ENCODE measurements around the gene TMEM50B. TPM values are rescaled to one million over a fixed set of nuclear protein-coding genes. Genes with fewer than 3 reads are reported as not detected.
"Not testable (repeated sequence)": the region's sequence is repeated elsewhere in the genome, so short reads cannot be mapped to it uniquely, and the experiment has no call there.

The TMEM50B gene
- total RNA-seq, 1 donor from 2014 or later: 43.2 TPM

DNA sequence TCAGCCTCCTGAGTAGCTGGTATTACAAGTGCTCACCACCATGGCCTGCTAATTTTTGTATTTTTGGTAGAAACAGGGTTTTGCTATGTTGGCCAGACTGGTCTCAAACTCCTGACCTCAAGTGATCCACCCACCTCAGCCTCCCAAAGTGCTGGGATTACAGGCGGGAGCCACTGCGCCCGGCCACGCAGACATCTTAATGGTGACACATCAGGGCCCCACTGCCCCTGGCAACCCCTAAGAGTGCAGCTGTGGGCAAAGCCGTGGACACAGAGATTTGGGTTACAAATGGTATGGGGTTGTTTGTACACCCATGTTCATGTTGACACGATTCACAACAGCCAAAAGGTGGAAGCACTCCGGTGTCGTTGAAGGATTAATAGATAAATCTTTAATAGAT, 46.8 kb downstream of the TMEM50B start:
- DNase-seq (ENCODE audit: extremely low read depth, low read depth, low spot score): no peak

- no peak for DNase-seq (ENCODE audit: extremely low read depth, low read depth, low spot score)
Observed at GRCh38 chr21:33432496-33432895, 47.3 kb downstream of the TMEM50B start.

- no peak for DNase-seq (ENCODE audit: extremely low read depth, low read depth, low spot score)
Observed at GRCh38 chr21:33430858-33431257, 48.9 kb downstream of the TMEM50B start.

DNA sequence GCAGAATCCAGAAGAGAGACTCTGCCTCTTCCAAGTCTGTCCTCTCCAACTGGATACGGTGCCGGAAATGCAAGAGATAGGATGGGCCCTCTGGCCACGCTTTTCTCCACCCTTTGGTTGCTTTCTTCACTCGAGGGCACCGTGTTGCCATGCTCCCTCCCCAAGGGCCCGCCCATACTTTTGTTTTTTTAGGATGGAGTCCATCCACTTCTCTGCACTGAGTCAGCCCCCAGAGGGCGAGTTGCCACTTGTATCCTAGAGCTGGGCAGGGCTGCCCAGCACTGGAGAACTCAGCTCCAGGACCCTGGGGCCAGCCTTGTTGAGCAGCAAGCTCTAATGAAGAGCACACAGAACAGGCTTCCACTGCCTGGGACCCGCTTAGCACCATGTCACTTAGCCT, 51.1 kb downstream of the TMEM50B start:
- DNase-seq (ENCODE audit: extremely low read depth, low read depth, low spot score): no peak

GRCh38 chr21:33427051-33427450, 52.7 kb downstream of the TMEM50B start:
- no peak for DNase-seq (ENCODE audit: extremely low read depth, low read depth, low spot score)

GRCh38 chr21:33425825-33426224, 53.9 kb downstream of the TMEM50B start:
- DNase-seq (ENCODE audit: extremely low read depth, low read depth, low spot score): no peak

GRCh38 chr21:33424214-33424613, 55.6 kb downstream of the TMEM50B start:
- no peak for DNase-seq (ENCODE audit: extremely low read depth, low read depth, low spot score)

- DNase-seq (ENCODE audit: extremely low read depth, low read depth, low spot score): no peak
Observed at GRCh38 chr21:33421713-33422393, 57.9 kb downstream of the TMEM50B start.

GRCh38 chr21:33419538-33420123, 60.1 kb downstream of the TMEM50B start:
- DNase-seq (ENCODE audit: extremely low read depth, low read depth, low spot score): no peak

GRCh38 chr21:33418691-33419090, 61.1 kb downstream of the TMEM50B start:
- no peak for DNase-seq (ENCODE audit: extremely low read depth, low read depth, low spot score)

DNA sequence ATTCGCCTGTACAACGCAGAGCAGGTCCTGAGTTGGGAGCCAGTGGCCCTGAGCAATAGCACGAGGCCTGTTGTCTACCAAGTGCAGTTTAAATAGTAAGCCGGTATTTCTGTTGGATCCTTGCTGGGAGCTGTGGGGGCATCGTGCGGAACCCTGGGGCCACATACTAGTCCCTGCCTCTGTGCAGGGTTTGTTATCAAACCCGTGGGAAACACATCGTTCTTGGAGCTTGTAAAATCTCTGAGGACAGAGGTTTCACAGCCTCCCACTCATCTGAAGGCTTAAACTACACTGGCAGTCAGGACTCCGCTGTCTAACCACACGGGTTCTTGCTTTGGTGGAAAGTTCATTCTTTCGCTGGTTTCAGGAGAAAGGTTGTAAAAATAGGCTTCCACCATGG, 64.8 kb downstream of the TMEM50B start:
- no peak for DNase-seq (ENCODE audit: extremely low read depth, low read depth, low spot score)

DNA sequence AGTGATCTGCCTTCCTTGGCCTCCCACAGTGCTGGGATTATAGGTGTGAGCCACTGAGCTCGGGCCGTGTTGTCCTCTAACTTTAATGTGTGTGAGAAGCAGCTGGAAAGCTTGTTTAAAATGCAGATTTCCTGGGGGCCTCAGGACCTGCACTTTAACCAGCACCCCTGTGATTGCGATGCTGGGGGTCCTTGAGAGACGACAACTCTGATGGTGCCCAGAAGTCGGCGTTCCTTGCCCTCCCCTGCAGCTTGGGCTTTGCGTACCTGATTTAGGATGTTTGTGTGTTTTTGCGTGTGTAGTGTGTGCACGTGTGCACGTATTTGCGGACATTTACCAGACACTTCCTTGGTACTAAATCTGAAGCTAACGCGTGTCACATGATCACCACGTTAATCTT, 65.7 kb downstream of the TMEM50B start:
- no peak for DNase-seq (ENCODE audit: extremely low read depth, low read depth, low spot score)

GRCh38 chr21:33412832-33413519, 66.8 kb downstream of the TMEM50B start:
- DNase-seq (ENCODE audit: extremely low read depth, low read depth, low spot score): no peak

GRCh38 chr21:33412439-33412831, 67.3 kb downstream of the TMEM50B start:
- not testable (repeated sequence) for DNase-seq (ENCODE audit: extremely low read depth, low read depth, low spot score)

DNA sequence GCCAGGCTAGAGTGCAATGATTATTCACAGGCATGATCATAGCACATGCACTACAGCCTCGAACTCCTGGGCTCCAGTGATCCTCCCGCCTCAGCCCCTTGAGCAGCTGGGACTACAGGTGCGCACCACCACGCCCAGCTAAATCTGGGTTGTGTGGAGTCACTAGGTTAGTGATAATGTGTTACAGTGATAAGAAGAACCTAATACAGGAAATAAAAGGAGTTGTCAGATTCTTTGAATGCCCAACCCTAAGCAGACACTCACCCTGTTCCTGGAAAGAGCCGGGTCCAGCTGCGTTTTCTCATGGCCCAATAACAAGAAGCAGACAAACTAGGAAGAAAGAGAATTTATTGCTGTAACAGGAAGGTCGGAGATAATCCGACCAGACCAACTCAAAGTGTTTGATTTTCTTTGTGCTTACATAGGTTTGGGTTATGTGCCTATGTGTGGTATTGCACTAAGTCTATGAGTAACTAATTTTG, 67.8 kb downstream of the TMEM50B start:
- DNase-seq (ENCODE audit: extremely low read depth, low read depth, low spot score): no peak

GRCh38 chr21:33406493-33406892, 73.3 kb downstream of the TMEM50B start:
- no peak for DNase-seq (ENCODE audit: extremely low read depth, low read depth, low spot score)

- no peak for DNase-seq (ENCODE audit: extremely low read depth, low read depth, low spot score)
Observed at GRCh38 chr21:33403786-33404585, 75.8 kb downstream of the TMEM50B start.

GRCh38 chr21:33403128-33403785, 76.5 kb downstream of the TMEM50B start, which contains the start of gene IFNGR2:
TSS of gene IFNGR2 (plus strand) at chr21:33403413. CDS start at chr21:33403544, 131 bp downstream.
- DNase-seq (ENCODE audit: extremely low read depth, low read depth, low spot score): no peak

- no peak for DNase-seq (ENCODE audit: extremely low read depth, low read depth, low spot score)
Observed at GRCh38 chr21:33402001-33402979, 77.5 kb downstream of the TMEM50B start.

All from glomerular endothelial cell (primary cell).